Renal pelvis (tissue), 3 donors: ENCODE data around the gene DNAJB11. TPM values are rescaled to one million over a fixed set of nuclear protein-coding genes. Genes with fewer than 3 reads are reported as not detected.

Source experiments
- polyA plus RNA-seq, 3 donors: library from polyadenylated mRNA; unstranded; fragments of 120-200 nt; gene quantifications; one replicate each; pipeline ENCODE4 v1.2.1, GENCODE V29; 2013; ENCODE audit not compliant: insufficient read length in 3 of 3

The DNAJB11 gene
- polyA plus RNA-seq, 3 donors = 67.9 to 73.9 (median 68.7) TPM

Other genes with a start within 250 kb of the DNAJB11 start
- gene DGKG, start 208.5 kb upstream of the DNAJB11 start, polyA plus RNA-seq = under 1 TPM; 0.47 to 0.95 (median 0.48) TPM
- gene CRYGS, start 26.3 kb upstream of the DNAJB11 start, polyA plus RNA-seq = 10 to 100 TPM in 2 of 3 donors, 1 to 10 TPM in 1; 5.8 to 13.0 (median 10.1) TPM
- gene TBCCD1, start 3.4 kb upstream of the DNAJB11 start, polyA plus RNA-seq = 10 to 100 TPM; 17.0 to 27.1 (median 22.4) TPM
- gene AHSG, start 42.3 kb downstream of the DNAJB11 start, polyA plus RNA-seq = under 1 TPM; 0.44 to 0.61 (median 0.56) TPM
- under 1 TPM; 0.16 to 0.84 (median 0.65) TPM for gene FETUB, start 69.7 kb downstream of the DNAJB11 start, polyA plus RNA-seq
- 1 to 10 TPM; 2.4 to 3.5 (median 2.5) TPM for gene HRG, start 95.3 kb downstream of the DNAJB11 start, polyA plus RNA-seq
- 100 to 1,000 TPM in 2 of 3 donors, 10 to 100 TPM in 1; 84.2 to 146 (median 119) TPM for gene KNG1, start 146.6 kb downstream of the DNAJB11 start, polyA plus RNA-seq
- 100 to 1,000 TPM; 718 to 864 (median 851) TPM for gene EIF4A2, start 212.9 kb downstream of the DNAJB11 start, polyA plus RNA-seq
- 10 to 100 TPM; 47.1 to 50.8 (median 47.6) TPM for gene RFC4, start 235.8 kb downstream of the DNAJB11 start, polyA plus RNA-seq